MG63 (cell line): Measurements from ENCODE around the gene ACSM3. TPM values are rescaled to one million over a fixed set of nuclear protein-coding genes. Genes with fewer than 3 reads are reported as not detected.
A peak's percentile ranks its signal among the peaks of the same experiment; 100 is the strongest.

Experiments used
- DNase-seq: peaks from one replicate; pipeline ENCODE4 v3.0.0-alpha.2; 2020
- H3K27me3 ChIP-seq: fragments of 250-450 bp; sonication (Bioruptor Pico); 2 replicates; pipeline ENCODE4 v1.5.1; 2020; ENCODE audit warnings: mild to moderate bottlenecking, moderate library complexity
- H3K36me3 ChIP-seq: fragments of 250-450 bp; sonication (Bioruptor Pico); 2 replicates; pipeline ENCODE4 v1.5.1; 2020; ENCODE audit warnings: mild to moderate bottlenecking, moderate library complexity
- H3K4me3 ChIP-seq: fragments of 250-450 bp; sonication (Bioruptor Pico); 2 replicates; pipeline ENCODE4 v1.5.1; 2020; ENCODE audit warnings: mild to moderate bottlenecking, moderate library complexity
- H3K9me3 ChIP-seq: fragments of 250-450 bp; sonication (Bioruptor Pico); 2 replicates; pipeline ENCODE4 v1.5.1; 2020; ENCODE audit warnings: mild to moderate bottlenecking, moderate library complexity
- total RNA-seq: library from RNA; depleted of rRNA; stranded (reverse); fragments of >200 nt; shearing (Covaris generic); gene quantifications from 2 replicates; pipeline ENCODE4 v1.2.3, GENCODE V29; 2014; ENCODE audit warnings: low replicate concordance; rRNA removed

ACSM3 gene
- total RNA-seq, 1 experiment from 2014 or later: 0.23 TPM

DNA sequence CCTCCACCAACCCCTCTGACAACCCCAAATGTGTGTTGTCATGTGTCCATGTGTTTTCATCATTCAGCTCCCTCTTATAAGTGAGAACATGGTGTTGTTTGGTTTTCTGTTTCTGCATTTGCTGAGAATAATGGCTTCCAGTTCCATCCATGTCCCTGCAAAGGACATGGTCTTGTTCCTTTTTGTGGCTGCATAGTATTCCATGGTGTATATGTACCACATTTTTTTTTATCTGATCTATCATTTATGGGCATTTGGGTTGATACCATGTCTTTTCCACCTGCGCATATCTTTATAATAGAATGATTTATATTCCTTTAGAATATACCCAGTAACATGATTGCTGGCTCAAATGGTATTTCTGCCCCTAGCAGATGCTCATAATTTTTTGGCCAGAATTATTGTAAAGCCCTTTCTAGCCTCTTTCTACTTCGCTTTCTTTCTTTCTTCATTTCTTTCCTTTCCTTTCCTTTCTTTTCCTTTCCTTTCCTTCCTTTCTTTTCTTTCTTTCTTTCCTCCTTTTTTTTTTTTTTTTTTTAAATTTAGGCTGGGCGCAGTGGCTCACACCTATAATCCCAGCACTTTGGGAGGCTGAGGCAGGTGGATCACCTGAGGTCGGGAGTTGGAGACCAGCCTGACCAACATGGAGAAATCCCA lies 55.2 kb downstream of the ACSM3 start:
- no peak for DNase-seq
- peaks cover 54% of the 10 kb centered on the region for H3K36me3 ChIP-seq
- no peak overlapping the region for H3K4me3 ChIP-seq
- no peaks in the 10 kb centered on the region for H3K27me3 ChIP-seq
- no peaks in the 10 kb centered on the region for H3K9me3 ChIP-seq

DNA sequence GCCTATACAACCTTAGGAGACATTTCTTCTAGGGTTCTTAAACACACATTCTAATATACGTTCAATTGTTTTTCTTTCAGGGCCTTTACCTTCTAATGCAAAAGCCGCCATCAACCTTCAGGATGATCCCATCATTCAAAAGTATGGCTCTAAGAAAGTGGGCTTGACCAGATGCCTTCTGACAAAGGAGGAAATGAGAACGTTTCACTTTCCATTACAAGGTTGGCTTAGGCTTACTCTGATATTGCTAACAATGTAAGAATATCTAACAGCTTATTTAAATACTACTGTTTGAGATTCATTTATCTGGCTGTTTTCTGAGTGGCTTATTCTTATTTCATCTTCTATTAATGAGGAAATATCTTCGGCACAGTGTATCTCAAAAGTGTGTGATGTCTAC lies 57.9 kb downstream of the ACSM3 start:
- Histone ChIP-seq H3K4me3 (no peak overlapping the region), H3K9me3 (no peaks in the 10 kb centered on the region), H3K27me3 (no peaks in the 10 kb centered on the region), H3K36me3 (peaks cover 61% of the 10 kb centered on the region)
- DNase-seq: no peak

- no peak for DNase-seq
- Histone ChIP-seq H3K4me3 (no peak overlapping the region), H3K36me3 (peaks cover 69% of the 10 kb centered on the region)
These were observed 58.9 kb downstream of the ACSM3 start for GRCh38 chr16:20822521-20823325.

DNA sequence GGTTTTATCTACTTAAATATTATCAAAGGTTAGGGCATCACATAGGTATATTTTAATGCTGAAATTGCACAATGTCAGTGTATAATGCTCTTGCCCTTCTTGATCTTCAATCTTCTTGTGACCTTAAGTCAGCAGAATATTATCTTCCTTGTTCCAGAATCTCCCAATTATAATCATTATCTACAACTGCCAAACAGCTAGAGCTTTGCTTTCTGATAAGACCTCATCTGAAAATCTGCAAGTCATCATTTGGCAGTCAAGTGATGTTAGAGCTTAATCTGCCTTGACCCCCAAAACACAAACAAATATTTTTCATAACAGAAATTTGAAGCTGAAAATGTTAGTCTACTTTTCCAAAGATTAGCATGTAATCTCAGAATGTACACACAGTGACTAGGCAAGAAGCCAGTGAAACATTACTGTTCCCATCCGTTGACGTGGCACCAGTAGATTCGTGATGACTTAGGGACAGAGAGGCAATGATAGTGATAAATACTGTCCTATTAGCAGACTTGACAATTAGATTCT lies 62.3 kb downstream of the ACSM3 start:
- Histone ChIP-seq H3K9me3 (no peaks in the 10 kb centered on the region), H3K4me3 (no peak overlapping the region), H3K27me3 (no peaks in the 10 kb centered on the region), H3K36me3 (peaks cover 65% of the 10 kb centered on the region)
- no peak for DNase-seq

More at GRCh38 chr16:20822521-20823325, 58.9 kb downstream of the ACSM3 start:
- Histone ChIP-seq H3K9me3 (no peaks in the 10 kb centered on the region), H3K27me3 (no peaks in the 10 kb centered on the region)

- no peaks in the 10 kb centered on the region for H3K27me3 ChIP-seq
- H3K9me3 ChIP-seq: no peaks in the 10 kb centered on the region; the same call in 1 of the 2 replicates
- DNase-seq: no peak
- no peak overlapping the region for H3K4me3 ChIP-seq
- H3K36me3 ChIP-seq: peaks cover 50% of the 10 kb centered on the region
These were observed 65.7 kb downstream of the ACSM3 start for GRCh38 chr16:20829536-20829935.

DNA sequence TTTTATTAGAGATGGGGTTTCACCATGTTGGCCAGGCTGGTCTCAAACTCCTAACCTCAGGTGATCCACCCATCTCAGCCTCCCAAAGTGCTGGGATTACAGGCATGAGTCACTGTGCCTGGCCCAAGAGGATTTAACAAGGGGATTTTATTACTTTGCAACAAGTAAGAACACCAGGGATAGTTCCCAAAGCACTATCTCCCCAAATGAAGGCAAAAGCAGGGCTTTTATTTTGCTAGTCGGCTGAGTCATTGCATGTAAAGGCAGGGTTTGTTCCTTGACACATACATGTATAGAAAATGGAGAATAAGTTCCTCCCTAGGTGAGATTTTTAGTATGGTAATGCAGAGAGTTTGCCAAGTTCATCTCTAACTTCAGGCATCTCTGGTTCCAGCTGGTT lies 66.6 kb downstream of the ACSM3 start:
- no peaks in the 10 kb centered on the region; the same call in 1 of the 2 replicates for H3K9me3 ChIP-seq
- H3K27me3 ChIP-seq: no peaks in the 10 kb centered on the region
- no peak overlapping the region for H3K4me3 ChIP-seq
- peaks cover 54% of the 10 kb centered on the region for H3K36me3 ChIP-seq
- DNase-seq: no peak

DNA sequence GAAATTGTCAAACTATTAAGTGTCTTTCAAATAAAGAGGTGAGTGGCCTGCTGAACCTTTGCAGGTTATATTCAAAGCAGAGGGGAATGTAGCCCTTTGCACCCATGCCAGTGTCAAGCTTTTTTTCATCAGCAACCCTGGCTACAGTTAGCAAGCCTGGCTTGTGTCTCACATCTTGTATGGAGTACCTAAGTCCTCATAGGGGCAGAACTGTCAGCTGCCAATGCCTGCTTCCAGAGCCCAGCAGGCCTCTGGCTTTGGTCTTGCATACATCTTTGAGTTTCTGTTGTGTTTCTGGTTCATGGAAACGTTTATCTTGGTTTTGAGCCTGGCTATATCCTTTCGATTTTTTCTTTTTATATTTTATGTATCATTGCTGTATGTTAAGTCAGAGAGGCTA lies 69.3 kb downstream of the ACSM3 start:
- DNase-seq: peak; percentile 8

DNA sequence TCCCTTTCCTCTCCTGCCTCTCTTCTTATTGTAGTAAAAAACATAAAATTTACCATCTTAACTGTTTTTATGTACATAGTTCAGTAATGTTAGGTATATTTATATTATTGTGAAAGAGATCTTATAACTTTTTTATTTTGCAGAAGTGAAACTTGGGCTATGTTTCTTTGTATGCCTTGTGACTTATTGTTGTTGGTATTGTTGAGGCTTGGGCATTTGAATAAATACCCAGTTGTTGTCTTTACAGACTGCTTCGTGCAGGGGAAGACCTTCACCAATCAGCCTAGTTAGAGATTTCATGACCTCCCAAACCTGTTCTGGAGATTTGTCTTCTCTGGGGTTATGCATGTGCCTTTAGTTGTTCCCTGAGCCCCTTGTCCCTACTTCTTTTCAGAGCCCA lies 74.4 kb downstream of the ACSM3 start:
- Histone ChIP-seq H3K9me3 (peaks cover 5% of the 10 kb centered on the region), H3K4me3 (no peak overlapping the region), H3K27me3 (no peaks in the 10 kb centered on the region), H3K36me3 (peaks cover 46% of the 10 kb centered on the region)
- no peak for DNase-seq

More for the DNA sequence above, 69.3 kb downstream of the ACSM3 start:
- Histone ChIP-seq H3K4me3 (no peak overlapping the region), H3K36me3 (peaks cover 44% of the 10 kb centered on the region), H3K27me3 (no peaks in the 10 kb centered on the region), H3K9me3 (peaks cover 5% of the 10 kb centered on the region)

- Histone ChIP-seq H3K27me3 (no peaks in the 10 kb centered on the region), H3K36me3 (peaks cover 39% of the 10 kb centered on the region), H3K9me3 (peaks cover 5% of the 10 kb centered on the region), H3K4me3 (no peak overlapping the region)
- DNase-seq: no peak
These were observed 75.7 kb downstream of the ACSM3 start for GRCh38 chr16:20839504-20839903.

DNA sequence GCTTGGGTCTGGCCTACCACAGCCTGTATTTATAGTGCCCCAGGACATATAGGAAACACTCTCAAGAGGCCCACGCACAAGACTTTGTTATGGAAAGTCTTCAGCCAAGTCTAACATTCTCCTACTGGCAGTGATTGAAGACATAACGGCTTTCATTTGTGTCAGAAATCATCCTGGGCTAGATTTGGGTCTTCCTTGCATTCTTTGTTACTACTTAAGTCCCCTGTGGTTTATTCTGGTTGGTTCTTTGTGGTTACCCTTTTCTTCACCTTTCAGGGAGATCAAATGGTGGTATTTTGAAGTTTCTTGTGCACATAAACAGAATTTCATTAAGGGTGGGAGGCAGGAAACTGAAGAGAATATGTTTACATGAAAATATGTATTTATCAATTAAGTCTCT lies 80.2 kb downstream of the ACSM3 start:
- Histone ChIP-seq H3K4me3 (no peak overlapping the region), H3K27me3 (no peaks in the 10 kb centered on the region), H3K36me3 (peaks cover 38% of the 10 kb centered on the region), H3K9me3 (no peaks in the 10 kb centered on the region)
- no peak for DNase-seq

- H3K9me3 ChIP-seq: no peaks in the 10 kb centered on the region
- H3K36me3 ChIP-seq: peaks cover 43% of the 10 kb centered on the region
- H3K4me3 ChIP-seq: no peak overlapping the region
- no peaks in the 10 kb centered on the region for H3K27me3 ChIP-seq
- DNase-seq: no peak
These were observed 80.8 kb downstream of the ACSM3 start for GRCh38 chr16:20844588-20844987.

GRCh38 chr16:20846030-20846429 lies 82.2 kb downstream of the ACSM3 start:
- Histone ChIP-seq H3K9me3 (no peaks in the 10 kb centered on the region), H3K4me3 (no peak overlapping the region), H3K27me3 (no peaks in the 10 kb centered on the region), H3K36me3 (peaks cover 54% of the 10 kb centered on the region)
- no peak for DNase-seq

DNA sequence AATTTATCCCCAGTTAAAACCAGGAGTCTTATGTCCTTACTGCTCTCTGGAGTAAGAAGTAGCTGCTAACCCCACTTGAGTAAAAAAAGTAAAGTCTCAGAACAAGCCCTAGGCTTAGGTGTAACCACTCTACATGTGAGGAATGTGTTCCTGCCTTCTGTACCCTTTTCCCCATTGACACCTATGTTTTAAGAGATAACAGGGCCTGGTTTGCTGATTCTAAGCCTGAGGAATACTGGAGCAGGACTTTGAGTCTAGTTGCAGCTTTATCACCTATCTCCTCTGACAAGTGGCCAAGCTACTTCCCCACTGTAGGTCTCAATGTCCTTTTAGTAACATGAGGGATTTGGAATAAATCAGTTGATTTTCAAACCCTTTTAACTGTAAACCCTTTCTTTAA lies 82.7 kb downstream of the ACSM3 start:
- DNase-seq: no peak
- Histone ChIP-seq H3K4me3 (no peak overlapping the region), H3K27me3 (no peaks in the 10 kb centered on the region), H3K9me3 (no peaks in the 10 kb centered on the region), H3K36me3 (peaks cover 59% of the 10 kb centered on the region)

Other genes with a start within 250 kb of the ACSM3 start
- gene ACSM2B, start 187.6 kb upstream of the ACSM3 start, total RNA-seq: not detected in 2 replicates
- not detected in 2 replicates for gene ACSM1, start 66.3 kb upstream of the ACSM3 start, total RNA-seq
- 37.5 and 37.9 TPM in 2 replicates for gene THUMPD1, start 22.2 kb upstream of the ACSM3 start, total RNA-seq
- gene ERI2, start 42.5 kb downstream of the ACSM3 start, total RNA-seq: 14.1 and 24.4 TPM in 2 replicates
- 16.2 and 28.8 TPM in 2 replicates for gene REXO5, start 42.5 kb downstream of the ACSM3 start, total RNA-seq
- 15.6 and 16.8 TPM in 2 replicates for gene DCUN1D3, start 136.3 kb downstream of the ACSM3 start, total RNA-seq
- gene LYRM1, start 136.8 kb downstream of the ACSM3 start, total RNA-seq: 65.9 and 78.8 TPM in 2 replicates